Activated CD8-positive, alpha-beta T cell treated with anti-CD3 and anti-CD28 coated beads, Interleukin-2, amount 10 ng/mL, durations not matched to agents 7 days and 5 days (primary cell): ENCODE data around the gene SMIM36. TPM values are rescaled to one million over a fixed set of nuclear protein-coding genes. Genes with fewer than 3 reads are reported as not detected.
"Not testable (repeated sequence)": the region's sequence is repeated elsewhere in the genome, so short reads cannot be mapped to it uniquely, and the experiment has no call there.

ENCODE experiments used
- ATAC-seq: fragments of 150-1000 bp; cut with Tn5 transposase; one replicate; pipeline ENCODE4 v1.10.0; 2021; ENCODE audit warnings: moderate library complexity
- CTCF ChIA-PET: fragments of 350-600 bp; sonication (Branson Sonifier 250); formaldehyde crosslinking; loops from one replicate; lab custom pipeline; 2021; ENCODE audit warnings: antibody characterized with exemption; lab: Charles Lee
- POLR2A ChIA-PET: fragments of 350-600 bp; sonication (Branson Sonifier 250); formaldehyde crosslinking; loops from one replicate; lab custom pipeline; 2021; ENCODE audit warnings: antibody characterized with exemption; lab: Charles Lee
- DNase-seq: peaks from one replicate; pipeline ENCODE4 v3.0.0-alpha.2; 2020
- H3K27ac Mint-ChIP-seq: one replicate; pipeline ENCODE4 v1.8.0; 2021; ENCODE audit warnings: mild to moderate bottlenecking, mixed read lengths
- H3K27me3 Mint-ChIP-seq: one replicate; pipeline ENCODE4 v1.8.0; 2021; ENCODE audit warnings: low read depth, mixed read lengths
- H3K36me3 Mint-ChIP-seq: one replicate; pipeline ENCODE4 v1.8.0; 2021; ENCODE audit warnings: low read depth, mixed read lengths
- H3K4me1 Mint-ChIP-seq: one replicate; pipeline ENCODE4 v1.8.0; 2021; ENCODE audit warnings: low read depth, mixed read lengths
- H3K4me3 Mint-ChIP-seq: one replicate; pipeline ENCODE4 v1.8.0; 2021; ENCODE audit warnings: mild to moderate bottlenecking, mixed read lengths
- H3K9me3 Mint-ChIP-seq: one replicate; pipeline ENCODE4 v1.8.0; 2022; ENCODE audit warnings: mixed read lengths; ENCODE audit not compliant: insufficient read depth
- total RNA-seq, 2 experiments: library from RNA; stranded (reverse); gene quantifications; one replicate each; pipeline ENCODE4 v1.2.3, GENCODE V29; 2021

Gene SMIM36
- total RNA-seq, 2 experiments from 2014 or later, result not detected

DNA sequence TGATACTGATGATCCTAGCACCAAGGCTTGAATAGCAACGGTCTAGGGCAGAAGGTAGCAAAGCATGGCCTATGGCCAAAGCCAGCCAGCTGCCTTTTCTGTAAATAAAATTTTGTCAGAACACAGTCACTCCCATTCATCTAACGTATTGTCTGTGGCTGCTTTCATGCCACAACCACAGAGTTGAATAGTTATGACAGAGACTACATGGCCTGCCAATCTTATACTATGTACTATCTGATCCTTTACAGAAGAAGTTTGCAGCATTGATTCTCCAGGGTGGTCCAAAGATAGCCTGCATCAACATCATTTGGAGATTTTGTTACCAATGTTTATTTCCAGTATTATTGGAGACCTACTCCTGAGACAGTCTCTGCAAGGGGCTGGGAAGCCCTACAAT, 69.7 kb downstream of the SMIM36 start:
- POLR2A ChIA-PET, result no interaction called here

DNA sequence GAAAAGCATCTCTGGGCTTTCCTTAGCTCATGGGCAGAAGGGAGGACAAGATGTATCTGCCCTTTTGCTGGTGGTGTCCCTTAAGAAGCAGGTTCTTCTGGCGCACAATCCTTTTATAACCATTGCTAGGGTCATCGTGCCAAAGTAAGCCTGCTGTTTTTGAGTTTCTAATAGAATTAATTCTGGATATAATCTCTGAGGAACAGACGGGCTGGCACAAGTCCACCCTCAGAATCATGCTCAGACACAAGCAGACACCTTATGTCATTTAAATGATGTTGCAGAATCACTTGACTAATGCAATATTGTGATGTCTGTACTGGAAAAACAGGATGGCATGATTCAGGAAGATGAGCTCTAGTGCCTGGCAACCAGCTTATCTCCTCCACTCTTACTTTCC, 70.9 kb downstream of the SMIM36 start:
- ChIA-PET POLR2A (no interaction called here), CTCF (no interaction called here)
- Mint-ChIP-seq H3K27ac (no peak overlapping the region), H3K4me1 (peaks cover 3% of the 10 kb centered on the region), H3K4me3 (no peak overlapping the region), H3K9me3 (no peaks in the 10 kb centered on the region), H3K27me3 (peaks cover 16% of the 10 kb centered on the region), H3K36me3 (no peaks in the 10 kb centered on the region)
- ATAC-seq, result no peak
- no peak for DNase-seq

More for the DNA sequence above, 69.7 kb downstream of the SMIM36 start:
- Mint-ChIP-seq H3K27me3 (peaks cover 14% of the 10 kb centered on the region), H3K27ac (no peak overlapping the region), H3K9me3 (no peaks in the 10 kb centered on the region), H3K4me3 (no peak overlapping the region), H3K36me3 (no peaks in the 10 kb centered on the region), H3K4me1 (peaks cover 3% of the 10 kb centered on the region)
- no peak for ATAC-seq
- DNase-seq, result no peak
- CTCF ChIA-PET, result no interaction called here

DNA sequence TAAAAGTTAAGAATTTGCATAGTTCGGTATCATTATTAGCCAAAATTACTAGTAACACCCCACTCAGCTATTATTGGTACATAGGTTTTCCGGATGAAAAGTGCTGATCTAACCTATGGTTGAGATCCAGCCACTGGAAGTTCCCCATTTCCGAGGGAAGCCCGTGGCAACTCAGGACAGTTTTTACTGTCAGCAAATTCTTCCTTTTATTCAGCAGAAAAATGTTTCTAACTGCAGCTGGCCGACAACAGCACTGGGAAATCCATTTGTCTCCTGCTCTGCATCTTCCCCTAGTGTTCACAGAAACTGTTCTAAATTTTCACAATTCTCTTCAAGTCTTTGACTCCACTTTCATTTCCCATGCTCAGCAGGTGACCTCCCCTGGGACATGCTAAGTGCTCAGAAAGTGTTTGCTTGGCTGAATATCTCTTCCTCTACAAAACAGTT, 74.1 kb downstream of the SMIM36 start:
- no peaks in the 10 kb centered on the region for H3K36me3 Mint-ChIP-seq
- ChIA-PET CTCF (no interaction called here), POLR2A (no interaction called here)
- peaks cover 16% of the 10 kb centered on the region for H3K27me3 Mint-ChIP-seq
- no peaks in the 10 kb centered on the region for H3K9me3 Mint-ChIP-seq
- no peak overlapping the region for H3K4me3 Mint-ChIP-seq
- DNase-seq (no peak), ATAC-seq (no peak)
- peaks cover 10% of the 10 kb centered on the region for H3K4me1 Mint-ChIP-seq
- H3K27ac Mint-ChIP-seq, result no peak overlapping the region

DNA sequence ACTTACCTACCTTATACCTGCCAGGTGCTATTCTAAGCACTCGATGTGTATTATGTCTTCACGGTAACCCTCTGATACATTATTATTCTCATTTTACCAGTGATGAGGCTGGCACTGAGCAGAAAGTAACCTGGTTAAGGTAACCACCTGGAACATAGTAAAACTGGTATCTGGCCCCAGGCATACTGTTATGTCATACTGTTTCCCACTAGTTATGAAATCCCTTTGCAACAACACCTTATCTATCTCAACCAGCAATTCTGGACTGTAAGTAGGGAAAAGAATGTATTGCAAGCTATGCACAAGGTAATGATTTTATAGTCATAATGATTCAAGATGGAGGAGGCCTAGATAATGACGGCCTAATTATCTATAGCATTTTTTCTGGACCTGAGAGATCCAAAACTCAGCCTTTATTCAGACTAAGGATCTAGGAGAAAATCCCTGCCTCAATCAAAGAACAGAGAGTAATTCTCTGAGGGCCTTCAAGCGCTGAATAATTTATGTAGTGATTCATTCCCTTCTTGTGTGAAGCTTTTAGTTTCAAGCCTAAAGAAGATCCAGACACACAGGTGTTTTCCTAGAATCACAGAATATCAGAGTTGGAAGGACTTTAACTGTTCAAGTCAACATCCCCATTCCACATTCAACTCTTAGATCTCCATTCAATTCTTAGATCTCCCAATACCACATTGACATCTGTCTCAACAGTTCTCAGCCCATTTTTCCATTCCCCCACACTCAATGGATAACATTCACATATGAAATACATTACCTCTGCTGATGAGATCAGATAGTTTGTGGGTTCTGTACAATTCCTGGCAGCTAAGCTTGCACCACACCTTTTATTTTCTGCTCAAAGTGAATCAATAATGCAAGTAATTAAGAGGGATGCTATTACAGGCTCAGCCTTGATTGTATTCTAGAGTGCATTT, 74.8 kb downstream of the SMIM36 start:
- Mint-ChIP-seq H3K9me3 (no peaks in the 10 kb centered on the region), H3K36me3 (no peaks in the 10 kb centered on the region), H3K4me3 (no peak overlapping the region), H3K27ac (no peak overlapping the region), H3K27me3 (peaks cover 14% of the 10 kb centered on the region), H3K4me1 (peaks cover 11% of the 10 kb centered on the region)
- no peak for ATAC-seq
- POLR2A ChIA-PET, result no interaction called here
- DNase-seq, result no peak
- CTCF ChIA-PET, result no interaction called here

DNA sequence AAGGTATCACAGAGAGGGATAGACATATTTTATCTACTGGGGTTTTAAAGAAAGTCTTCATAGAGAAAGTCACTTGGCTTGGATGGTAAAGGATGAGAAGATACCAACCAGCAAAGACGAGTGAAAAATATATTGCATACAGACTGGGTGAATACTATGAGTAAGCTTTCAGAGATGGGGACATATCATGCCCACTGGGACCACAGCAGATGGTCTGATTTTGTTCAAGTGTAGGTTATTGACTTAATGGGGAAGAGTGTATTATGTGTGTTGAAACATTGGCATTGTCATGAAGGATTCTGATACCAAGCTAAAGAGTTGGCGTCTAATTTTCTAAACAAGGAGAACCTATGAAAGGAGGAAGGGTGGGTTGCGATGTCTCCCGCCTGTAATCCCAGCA, 75.8 kb downstream of the SMIM36 start:
- Mint-ChIP-seq H3K27me3 (peaks cover 14% of the 10 kb centered on the region), H3K36me3 (no peaks in the 10 kb centered on the region), H3K27ac (no peak overlapping the region), H3K4me1 (peaks cover 11% of the 10 kb centered on the region), H3K4me3 (no peak overlapping the region), H3K9me3 (no peaks in the 10 kb centered on the region)
- DNase-seq (no peak), ATAC-seq (no peak)
- POLR2A ChIA-PET, result no interaction called here
- CTCF ChIA-PET, result no interaction called here

DNA sequence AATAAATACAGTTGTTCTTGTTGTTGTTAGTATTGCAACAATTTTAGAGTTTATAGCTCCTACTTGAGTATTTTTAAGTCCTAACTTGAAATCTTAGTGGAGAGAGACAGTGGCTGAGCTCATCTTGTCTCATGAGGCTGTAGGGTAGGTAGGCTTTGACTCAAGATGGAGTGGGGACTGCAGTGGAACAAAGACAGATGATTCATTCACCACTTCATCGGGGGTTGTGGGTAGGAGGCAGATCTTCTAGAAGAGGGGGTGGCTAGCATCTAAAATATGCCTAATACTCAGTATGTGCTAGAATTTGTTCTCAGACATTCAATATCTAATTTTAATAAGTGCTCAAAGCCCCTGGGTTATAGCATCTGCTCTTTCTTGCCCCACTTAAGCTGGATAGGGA, 76.5 kb downstream of the SMIM36 start:
- DNase-seq, result no peak
- no peak overlapping the region for H3K27ac Mint-ChIP-seq
- POLR2A ChIA-PET, result no interaction called here
- no peaks in the 10 kb centered on the region for H3K36me3 Mint-ChIP-seq
- no peak for ATAC-seq
- CTCF ChIA-PET, result no interaction called here
- H3K27me3 Mint-ChIP-seq, result peaks cover 14% of the 10 kb centered on the region
- H3K4me3 Mint-ChIP-seq, result no peak overlapping the region
- no peaks in the 10 kb centered on the region for H3K9me3 Mint-ChIP-seq
- peaks cover 11% of the 10 kb centered on the region for H3K4me1 Mint-ChIP-seq

DNA sequence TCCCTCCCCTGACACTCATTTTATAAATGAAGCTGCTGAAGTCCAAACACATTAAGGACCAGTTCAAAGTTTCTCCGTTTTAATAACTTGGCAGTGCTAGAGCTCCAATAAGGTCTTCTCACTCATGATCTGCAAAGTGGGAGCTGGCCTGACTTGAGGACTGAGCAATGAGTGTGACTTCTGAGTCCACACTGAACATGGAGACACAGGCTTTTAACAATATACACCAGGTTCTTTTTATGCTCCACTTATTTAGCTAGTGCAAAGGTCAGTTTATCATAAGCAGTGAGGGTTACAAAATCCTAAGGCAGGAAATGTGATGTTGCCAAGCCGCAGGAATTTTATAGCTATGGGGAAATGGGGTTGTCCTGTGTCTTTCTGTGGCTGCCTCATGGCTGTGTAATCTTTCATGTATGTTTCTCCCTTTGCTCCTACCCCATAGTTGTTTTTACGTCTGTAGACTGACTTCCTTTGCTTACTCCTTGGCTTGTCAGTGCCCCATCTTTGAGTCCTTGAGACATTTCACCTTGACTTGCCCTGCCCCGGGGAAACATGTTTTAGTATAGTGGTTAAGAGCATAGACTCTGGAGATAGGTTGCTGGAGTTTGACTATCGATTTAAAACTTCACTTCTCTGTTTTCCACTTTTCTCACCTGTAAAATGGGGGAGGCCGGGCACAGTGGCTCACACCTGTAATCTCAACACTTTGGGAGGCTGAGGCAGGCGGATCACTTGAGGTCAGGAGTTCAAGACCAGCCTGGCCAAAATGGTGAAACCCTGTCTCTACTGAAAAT, 77.4 kb downstream of the SMIM36 start:
- Mint-ChIP-seq H3K4me1 (peaks cover 11% of the 10 kb centered on the region), H3K4me3 (no peak overlapping the region), H3K27me3 (peaks cover 10% of the 10 kb centered on the region), H3K27ac (no peak overlapping the region), H3K9me3 (no peaks in the 10 kb centered on the region), H3K36me3 (no peaks in the 10 kb centered on the region)
- ChIA-PET CTCF (interaction anchor here (1.1 kb wide), 1 partner anchor 9 kb away, joined by 3 read pairs; no protein-coding TSS in a partner anchor), POLR2A (no interaction called here)
- DNase-seq (no peak), ATAC-seq (no peak)

DNA sequence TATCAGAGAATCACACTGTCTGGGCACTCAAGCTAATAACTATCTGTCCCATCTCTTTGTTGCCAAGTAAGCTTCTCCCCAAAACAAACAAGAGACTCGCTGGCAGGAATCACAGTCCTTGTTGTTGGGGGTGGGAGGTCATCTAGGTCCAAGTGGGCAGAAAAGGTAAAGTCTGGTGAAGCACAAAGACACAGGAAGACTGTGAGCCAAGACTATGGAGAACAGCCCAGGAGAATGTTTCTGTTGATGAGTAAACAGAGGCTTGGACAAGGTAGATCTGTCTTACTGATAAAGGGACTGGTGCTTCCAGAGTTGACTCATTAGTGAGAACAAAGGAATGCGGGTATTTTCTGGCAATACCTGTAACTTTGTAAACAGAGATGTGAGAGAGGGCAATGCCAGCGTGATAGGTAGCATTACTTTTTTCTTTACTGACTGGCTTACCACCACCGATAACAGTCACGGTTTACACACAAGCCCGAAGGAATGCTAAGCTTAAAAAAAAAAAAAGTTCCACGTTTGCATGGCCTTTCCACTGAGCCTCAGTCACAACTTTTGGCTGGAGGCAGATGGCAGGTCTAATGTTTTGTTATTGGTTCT, 78.1 kb downstream of the SMIM36 start:
- no peaks in the 10 kb centered on the region for H3K9me3 Mint-ChIP-seq
- peaks cover 13% of the 10 kb centered on the region for H3K27me3 Mint-ChIP-seq
- H3K27ac Mint-ChIP-seq, result no peak overlapping the region
- peaks cover 11% of the 10 kb centered on the region for H3K4me1 Mint-ChIP-seq
- ATAC-seq (no peak), DNase-seq (no peak)
- ChIA-PET POLR2A (interaction anchor here (0.6 kb wide), 1 partner anchor 221 kb away, joined by 3 read pairs; no protein-coding TSS in a partner anchor), CTCF (interaction anchor here (1.1 to 1.4 kb wide), 2 partner anchors 10 to 81 kb away, joined by 3 to 4 read pairs; no protein-coding TSS in a partner anchor)
- H3K36me3 Mint-ChIP-seq, result no peaks in the 10 kb centered on the region
- H3K4me3 Mint-ChIP-seq, result no peak overlapping the region

DNA sequence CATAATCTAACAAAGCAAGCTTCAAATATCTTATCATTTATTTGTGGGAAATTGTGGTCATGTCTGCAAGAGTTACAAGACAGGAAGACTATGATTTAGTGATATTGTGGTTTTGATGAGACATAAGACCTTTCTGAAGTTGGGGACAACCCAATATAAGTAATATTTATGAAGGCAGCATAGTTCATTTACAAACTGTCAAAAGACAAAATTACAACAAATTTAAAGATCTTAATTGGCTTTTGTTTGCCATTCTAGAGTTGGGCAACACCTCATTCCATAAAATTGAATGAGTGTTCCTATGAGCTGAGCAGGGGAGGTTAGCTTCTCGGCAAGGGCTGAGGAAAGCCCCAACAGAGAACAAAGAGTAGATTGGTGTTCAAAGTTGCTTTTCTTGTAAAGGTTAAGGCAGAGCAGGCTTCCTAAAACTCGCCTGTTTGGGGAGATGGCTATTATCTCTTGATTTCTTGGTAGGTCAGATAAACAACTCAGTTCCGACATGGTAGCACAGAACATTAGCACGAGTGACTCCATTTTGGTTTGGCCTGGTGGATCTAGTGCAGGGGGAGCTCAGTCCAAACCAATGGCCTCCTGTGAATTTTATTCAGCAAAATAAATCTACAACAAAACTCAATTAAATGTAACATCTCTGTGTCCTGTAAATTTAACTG, 78.8 kb downstream of the SMIM36 start:
- DNase-seq (no peak), ATAC-seq (no peak)
- no peak overlapping the region for H3K27ac Mint-ChIP-seq
- H3K27me3 Mint-ChIP-seq, result peaks cover 12% of the 10 kb centered on the region
- H3K36me3 Mint-ChIP-seq, result no peaks in the 10 kb centered on the region
- ChIA-PET POLR2A (interaction anchor here (0.6 kb wide), 1 partner anchor 222 kb away, joined by 3 read pairs; no protein-coding TSS in a partner anchor), CTCF (interaction anchor here (1.4 kb wide), 1 partner anchor 82 kb away, joined by 4 read pairs; no protein-coding TSS in a partner anchor)
- H3K9me3 Mint-ChIP-seq, result no peaks in the 10 kb centered on the region
- H3K4me3 Mint-ChIP-seq, result no peak overlapping the region
- H3K4me1 Mint-ChIP-seq, result peaks cover 11% of the 10 kb centered on the region

DNA sequence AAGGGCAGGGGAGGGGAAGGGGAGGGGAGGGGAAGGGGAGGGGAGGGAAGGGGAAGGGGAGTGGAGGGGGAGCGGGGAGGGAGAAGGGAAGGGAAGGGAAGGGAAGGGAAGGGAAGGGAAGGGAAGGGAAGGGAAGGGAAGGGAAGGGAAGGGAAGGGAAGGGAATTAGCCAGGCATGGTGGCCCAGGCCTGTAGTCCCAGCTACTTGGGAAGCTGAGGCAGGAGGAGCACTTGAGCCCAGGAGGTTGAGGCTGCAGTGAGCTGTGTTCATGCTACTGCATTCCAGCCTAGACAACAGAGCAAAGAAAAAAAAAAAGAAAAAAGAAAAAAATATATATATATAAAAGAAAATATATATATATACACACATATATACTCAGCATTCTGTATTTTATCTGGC, 79.3 kb downstream of the SMIM36 start:
- POLR2A ChIA-PET, H3K27me3 Mint-ChIP-seq, H3K27ac Mint-ChIP-seq, ATAC-seq, DNase-seq, H3K9me3 Mint-ChIP-seq, H3K36me3 Mint-ChIP-seq, H3K4me3 Mint-ChIP-seq: not testable (repeated sequence)
- CTCF ChIA-PET, result interaction anchor here (1.4 kb wide), 1 partner anchor 82 kb away, joined by 4 read pairs; no protein-coding TSS in a partner anchor
- H3K4me1 Mint-ChIP-seq, result peaks cover 11% of the 10 kb centered on the region
